Activated T-cell treated with anti-CD3 and anti-CD28 coated beads, Interleukin-2, amount 50 U/mL, for 4 hours (primary cell): ENCODE measurements around the gene ESPNL. TPM values are rescaled to one million over a fixed set of nuclear protein-coding genes. Genes with fewer than 3 reads are reported as not detected.

ENCODE experiments used
- ATAC-seq, 2 donors: fragments of 200-7000 bp; cut with Tn5 transposase; one replicate each; pipeline ENCODE4 v1.10.0; 2021
- DNase-seq: peaks from one replicate; pipeline ENCODE4 v3.0.0-alpha.2; 2020
- H3K27me3 Mint-ChIP-seq: one replicate; pipeline ENCODE4 v1.8.0; 2021; ENCODE audit warnings: low read depth, mixed read lengths
- H3K36me3 Mint-ChIP-seq: one replicate; pipeline ENCODE4 v1.8.0; 2022; ENCODE audit warnings: mixed read lengths; ENCODE audit not compliant: insufficient read depth
- H3K4me1 Mint-ChIP-seq: one replicate; pipeline ENCODE4 v1.8.0; 2021; ENCODE audit warnings: low read depth, mixed read lengths
- H3K4me3 Mint-ChIP-seq: one replicate; pipeline ENCODE4 v1.8.0; 2021; ENCODE audit warnings: mild to moderate bottlenecking, moderate library complexity, mixed read lengths
- H3K9me3 Mint-ChIP-seq: one replicate; pipeline ENCODE4 v1.8.0; 2021; ENCODE audit warnings: mixed read lengths
- total RNA-seq, 3 donors: library from RNA; stranded (reverse); gene quantifications; one replicate each; pipeline ENCODE4 v1.2.1, GENCODE V29; 2021

ESPNL gene
- total RNA-seq, 3 donors from 2014 or later: 0.08 to 0.35 (median 0.14) TPM

- Mint-ChIP-seq H3K4me3 (no peak overlapping the region), H3K9me3 (no peaks in the 10 kb centered on the region), H3K36me3 (no peaks in the 10 kb centered on the region), H3K27me3 (peaks cover 32% of the 10 kb centered on the region), H3K4me1 (peaks cover 11% of the 10 kb centered on the region)
- no peak for ATAC-seq
- DNase-seq: no peak
These were observed 62.2 kb downstream of the ESPNL start for GRCh38 chr2:238162251-238162845.

- Mint-ChIP-seq H3K27me3 (peaks cover 32% of the 10 kb centered on the region), H3K4me3 (no peak overlapping the region), H3K36me3 (no peaks in the 10 kb centered on the region), H3K4me1 (peaks cover 11% of the 10 kb centered on the region), H3K9me3 (no peaks in the 10 kb centered on the region)
- ATAC-seq: no peak
- DNase-seq: no peak
These were observed 62.8 kb downstream of the ESPNL start for GRCh38 chr2:238162846-238163441.

GRCh38 chr2:238163481-238164198 lies 63.5 kb downstream of the ESPNL start:
- Mint-ChIP-seq H3K36me3 (peaks cover 3% of the 10 kb centered on the region), H3K27me3 (peaks cover 30% of the 10 kb centered on the region), H3K4me1 (peaks cover 11% of the 10 kb centered on the region), H3K4me3 (no peak overlapping the region), H3K9me3 (no peaks in the 10 kb centered on the region)
- no peak for DNase-seq
- ATAC-seq: no peak

DNA sequence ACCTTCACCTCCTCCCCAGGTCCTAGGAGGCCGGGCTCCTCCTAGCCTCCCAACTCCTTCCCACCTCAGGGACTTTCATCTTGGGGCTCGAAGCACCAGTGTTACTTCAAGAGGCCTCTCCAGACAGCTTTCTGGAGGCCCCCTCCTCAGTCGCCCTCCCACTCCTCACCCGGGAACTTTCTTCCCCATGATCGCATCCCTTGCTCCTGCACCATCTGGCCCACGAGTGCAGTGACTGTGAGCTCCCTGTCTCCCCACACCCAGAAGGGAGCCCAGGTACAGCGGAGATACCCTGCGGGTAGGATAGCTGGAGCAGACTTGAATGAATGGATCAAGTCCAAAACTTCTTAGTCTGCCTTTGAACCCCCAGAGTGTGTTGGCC lies 64.8 kb downstream of the ESPNL start:
- H3K27me3 Mint-ChIP-seq: peaks cover 22% of the 10 kb centered on the region
- DNase-seq: no peak
- peaks cover 7% of the 10 kb centered on the region for H3K36me3 Mint-ChIP-seq

GRCh38 chr2:238165288-238165921 lies 65.3 kb downstream of the ESPNL start:
- DNase-seq: no peak
- H3K36me3 Mint-ChIP-seq: peaks cover 12% of the 10 kb centered on the region
- no peaks in the 10 kb centered on the region for H3K9me3 Mint-ChIP-seq
- peaks cover 19% of the 10 kb centered on the region for H3K27me3 Mint-ChIP-seq
- H3K4me1 Mint-ChIP-seq: peaks cover 3% of the 10 kb centered on the region
- no peak overlapping the region for H3K4me3 Mint-ChIP-seq
- no peak for ATAC-seq

More for the DNA sequence above, 64.8 kb downstream of the ESPNL start:
- Mint-ChIP-seq H3K9me3 (no peaks in the 10 kb centered on the region), H3K4me1 (peaks cover 4% of the 10 kb centered on the region), H3K4me3 (no peak overlapping the region)
- ATAC-seq: no peak

GRCh38 chr2:238166391-238167343 lies 66.5 kb downstream of the ESPNL start:
- Mint-ChIP-seq H3K27me3 (peaks cover 10% of the 10 kb centered on the region), H3K4me1 (no peaks in the 10 kb centered on the region), H3K4me3 (no peak overlapping the region), H3K36me3 (peaks cover 19% of the 10 kb centered on the region), H3K9me3 (no peaks in the 10 kb centered on the region)
- ATAC-seq (no peak), DNase-seq (no peak)

- Mint-ChIP-seq H3K36me3 (peaks cover 24% of the 10 kb centered on the region), H3K9me3 (no peaks in the 10 kb centered on the region), H3K4me3 (no peak overlapping the region), H3K4me1 (no peaks in the 10 kb centered on the region), H3K27me3 (peaks cover 10% of the 10 kb centered on the region)
- DNase-seq (no peak), ATAC-seq (no peak)
These were observed 67.2 kb downstream of the ESPNL start for GRCh38 chr2:238167344-238167715.

DNA sequence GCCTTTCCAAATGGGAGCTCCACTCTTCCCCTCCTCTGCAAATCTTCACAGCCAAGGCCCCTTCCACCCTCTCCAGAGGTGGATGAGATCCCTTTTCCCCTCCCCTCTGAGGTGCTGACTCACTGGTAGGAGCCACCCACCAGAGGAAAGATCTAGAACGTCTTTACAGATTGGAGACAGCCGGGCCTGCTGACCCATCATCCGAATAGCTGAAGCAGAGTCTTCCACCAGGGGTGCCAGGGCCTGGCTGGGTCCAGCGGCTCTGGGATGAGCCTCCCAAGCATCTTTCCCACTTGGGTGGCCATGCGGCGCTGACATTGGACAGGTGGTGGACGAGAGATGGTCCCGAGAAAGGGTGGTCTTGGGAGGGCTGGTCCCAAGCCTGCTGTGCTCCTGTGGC lies 67.6 kb downstream of the ESPNL start:
- H3K27me3 Mint-ChIP-seq: peaks cover 10% of the 10 kb centered on the region
- no peak overlapping the region for H3K4me3 Mint-ChIP-seq
- H3K4me1 Mint-ChIP-seq: no peaks in the 10 kb centered on the region
- H3K9me3 Mint-ChIP-seq: no peaks in the 10 kb centered on the region
- H3K36me3 Mint-ChIP-seq: peaks cover 28% of the 10 kb centered on the region
- ATAC-seq: no peak
- DNase-seq: no peak

DNA sequence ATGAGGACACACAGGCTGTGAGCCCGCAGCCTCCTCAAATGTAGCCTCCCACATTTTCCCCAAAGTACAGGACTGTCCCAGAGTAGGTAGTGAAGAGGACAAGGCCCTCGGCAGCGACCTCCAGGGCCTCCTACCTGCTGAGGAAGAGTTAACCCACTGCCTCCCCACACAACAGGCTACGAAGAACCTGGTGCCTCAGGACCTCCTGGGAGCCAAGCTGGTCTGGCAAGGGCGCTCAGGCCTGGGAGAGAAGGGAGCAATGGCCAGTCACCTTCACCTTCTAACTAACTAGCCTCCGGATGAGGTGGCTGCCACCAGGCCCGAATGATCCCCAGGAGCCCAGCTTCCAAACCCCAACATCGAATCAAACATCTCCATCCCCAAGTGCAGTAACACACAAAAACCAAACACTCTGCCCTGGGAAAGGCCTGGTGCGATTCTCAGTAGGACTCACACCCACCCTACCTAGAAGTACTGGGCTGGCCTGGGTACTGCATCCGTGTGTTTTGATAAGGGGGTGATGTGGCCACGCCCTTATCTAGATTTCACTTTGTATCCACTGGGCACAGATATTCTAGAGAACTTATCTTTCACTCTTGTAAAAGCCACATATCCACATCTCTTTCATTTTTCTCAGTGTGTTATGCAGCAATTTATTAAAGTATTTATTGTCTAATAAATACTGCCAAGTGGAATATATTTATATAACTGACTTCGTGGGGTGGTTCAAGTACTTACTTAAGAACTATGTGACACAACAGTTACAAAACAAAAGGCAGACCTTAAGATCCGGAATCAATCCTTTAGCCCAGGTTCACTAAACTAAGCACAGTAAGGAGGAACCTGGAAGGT lies 68.3 kb downstream of the ESPNL start:
- Mint-ChIP-seq H3K27me3 (peaks cover 10% of the 10 kb centered on the region), H3K4me1 (no peaks in the 10 kb centered on the region)
- no peak for ATAC-seq

GRCh38 chr2:238169048-238169707 lies 69.0 kb downstream of the ESPNL start:
- no peaks in the 10 kb centered on the region for H3K9me3 Mint-ChIP-seq
- H3K4me1 Mint-ChIP-seq: no peaks in the 10 kb centered on the region
- DNase-seq: no peak
- no peak overlapping the region for H3K4me3 Mint-ChIP-seq
- H3K36me3 Mint-ChIP-seq: peaks cover 37% of the 10 kb centered on the region
- H3K27me3 Mint-ChIP-seq: peaks cover 10% of the 10 kb centered on the region
- ATAC-seq: no peak

More for the DNA sequence above, 68.3 kb downstream of the ESPNL start:
- Mint-ChIP-seq H3K4me3 (no peak overlapping the region), H3K36me3 (peaks cover 34% of the 10 kb centered on the region), H3K9me3 (no peaks in the 10 kb centered on the region)
- no peak for DNase-seq

DNA sequence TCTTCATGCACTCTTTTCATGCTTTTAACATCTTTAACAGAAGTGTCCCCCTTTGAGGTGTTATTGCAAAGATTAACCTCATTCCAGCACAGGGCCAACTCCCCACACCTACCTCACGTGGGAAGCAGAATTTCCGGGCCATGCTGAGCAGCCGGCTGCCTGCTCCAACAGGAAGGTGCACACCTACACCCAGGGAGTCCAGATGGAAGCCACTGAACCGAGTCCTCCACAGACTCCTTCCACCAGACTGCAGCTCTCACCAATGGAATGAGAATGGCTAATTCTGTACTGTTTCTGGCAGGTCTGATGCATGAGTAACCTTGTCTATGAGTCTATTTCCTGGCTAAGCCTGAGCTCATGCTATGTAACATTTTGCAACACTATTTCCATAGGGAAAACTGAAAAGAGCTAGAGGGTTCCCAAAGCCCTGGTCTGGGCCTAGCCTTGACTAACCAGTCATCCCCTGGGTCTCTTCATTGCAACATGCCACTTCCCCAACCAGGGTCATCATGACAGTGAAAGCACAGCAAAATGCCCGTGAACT lies 69.6 kb downstream of the ESPNL start:
- peaks cover 37% of the 10 kb centered on the region for H3K36me3 Mint-ChIP-seq
- no peaks in the 10 kb centered on the region for H3K9me3 Mint-ChIP-seq
- ATAC-seq: no peak
- no peak overlapping the region for H3K4me3 Mint-ChIP-seq
- H3K4me1 Mint-ChIP-seq: no peaks in the 10 kb centered on the region
- no peak for DNase-seq
- H3K27me3 Mint-ChIP-seq: peaks cover 5% of the 10 kb centered on the region

DNA sequence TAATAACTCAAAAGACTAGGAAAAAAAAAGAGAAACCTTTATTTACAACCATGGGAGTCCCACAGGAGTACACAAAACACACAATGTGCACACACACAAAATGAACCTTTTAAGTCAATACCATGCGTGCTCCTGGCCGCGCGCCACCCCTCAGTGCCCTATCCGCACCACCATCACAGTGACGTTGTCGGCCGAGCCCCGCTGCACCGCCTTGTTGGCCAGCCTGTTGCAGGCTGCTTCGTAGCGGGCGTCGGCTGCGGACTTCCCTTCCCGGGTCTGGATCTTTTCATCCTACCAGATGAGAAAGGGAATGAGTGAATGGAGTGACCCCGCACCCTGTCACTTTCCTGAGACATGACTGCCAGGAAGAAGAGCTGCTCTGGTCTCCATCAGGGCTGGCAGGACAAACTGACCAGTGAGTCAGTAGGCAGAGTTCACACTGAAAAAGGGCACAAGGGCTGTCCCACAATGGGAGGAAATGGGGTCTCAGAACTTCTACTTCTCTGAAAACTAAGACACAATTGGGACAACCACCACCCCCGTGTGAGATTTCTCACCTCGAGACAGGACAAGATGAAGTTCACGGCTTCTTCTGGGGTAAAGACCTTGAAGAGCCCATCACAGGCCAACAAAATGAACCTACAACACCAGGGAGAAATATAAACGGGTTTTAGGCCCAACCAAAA lies 70.4 kb downstream of the ESPNL start:
- H3K36me3 Mint-ChIP-seq: peaks cover 37% of the 10 kb centered on the region
- no peaks in the 10 kb centered on the region for H3K27me3 Mint-ChIP-seq
- H3K4me3 Mint-ChIP-seq: no peak overlapping the region
- no peaks in the 10 kb centered on the region for H3K9me3 Mint-ChIP-seq
- no peaks in the 10 kb centered on the region for H3K4me1 Mint-ChIP-seq
- DNase-seq: no peak
- no peak for ATAC-seq
